AG09309 (cell line): Measurements from ENCODE around the gene UBQLN1.
"Not testable (repeated sequence)": the region's sequence is repeated elsewhere in the genome, so short reads cannot be mapped to it uniquely, and the experiment has no call there.

Experiments
- DNase-seq: peaks from one replicate; pipeline ENCODE4 v3.0.0-alpha.2; 2010; ENCODE audit warnings: low read depth
- H3K4me3 ChIP-seq: 2 replicates; pipeline ENCODE4 v1.5.1; 2011; ENCODE audit warnings: mild to moderate bottlenecking, low read depth, low read length, moderate library complexity; ENCODE audit not compliant: control insufficient read depth
- TF ChIP-seq, protein P1 (sequence below): IDR thresholded peaks from 2 replicates; pipeline ENCODE4 v1.5.1; 2011; ENCODE audit warnings: mild to moderate bottlenecking, low read depth, low read length, inconsistent platforms; ENCODE audit not compliant: insufficient read depth, control insufficient read depth; ENCODE audit errors: missing control alignments

Gene UBQLN1

DNA sequence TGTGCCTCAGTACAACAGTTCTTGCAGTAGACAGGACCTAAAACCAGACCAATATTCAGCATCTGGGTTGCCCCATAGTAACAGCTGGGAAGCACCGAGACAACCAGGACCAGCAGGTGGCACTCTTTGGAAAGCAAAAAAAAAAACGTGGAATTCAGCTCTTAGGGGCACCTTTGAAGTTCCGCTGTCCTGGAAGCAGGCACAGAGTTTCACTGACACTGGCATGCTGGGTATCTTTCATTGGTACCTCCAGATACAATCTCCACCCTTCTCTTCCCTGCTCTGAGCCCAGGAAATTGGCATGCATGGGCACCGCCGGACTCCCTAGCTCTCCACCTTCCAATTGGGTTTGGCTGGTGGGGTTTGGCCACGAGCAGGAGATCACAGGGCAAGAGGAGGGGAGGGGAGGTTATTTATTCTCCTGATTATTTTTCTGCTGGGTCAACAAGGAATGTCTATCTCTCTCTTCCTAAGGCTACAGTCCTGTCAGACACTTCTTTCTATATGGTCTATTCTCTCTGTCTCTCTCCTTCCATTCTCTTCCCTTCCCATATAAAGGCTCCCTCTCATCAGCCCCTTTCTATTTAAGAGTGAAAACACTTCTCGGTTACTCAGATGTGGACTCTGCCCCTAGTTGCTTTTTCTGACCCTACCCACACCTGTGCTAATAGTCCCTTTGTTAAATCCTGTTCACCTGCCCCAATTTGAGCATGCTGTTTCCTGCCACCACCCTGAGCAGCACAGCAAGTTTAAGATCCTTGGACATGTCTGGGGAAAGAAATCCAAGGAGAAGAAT is 86.7 kb downstream of the UBQLN1 start:
- no peak overlapping the region for H3K4me3 ChIP-seq

DNA sequence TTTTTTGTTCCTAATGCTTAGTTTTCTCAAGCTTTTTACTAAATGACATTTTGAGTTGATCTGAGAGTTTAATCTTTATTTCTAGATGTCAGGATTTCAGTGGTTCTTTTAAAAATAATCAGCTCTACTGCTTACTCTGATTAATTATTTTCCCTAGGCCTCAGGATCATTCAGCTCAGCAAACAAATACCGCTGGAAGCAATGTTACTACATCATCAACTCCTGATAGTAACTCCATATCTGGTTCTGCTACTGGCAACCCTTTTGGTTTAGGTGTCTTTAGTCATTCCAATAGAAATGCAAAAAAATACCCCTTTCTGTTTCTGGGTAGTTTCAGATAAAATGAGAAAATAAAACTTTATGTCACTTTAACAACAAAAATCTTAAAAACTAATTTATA is 90.5 kb downstream of the UBQLN1 start:
- no peak overlapping the region for H3K4me3 ChIP-seq
- TF ChIP-seq, protein P1, sequence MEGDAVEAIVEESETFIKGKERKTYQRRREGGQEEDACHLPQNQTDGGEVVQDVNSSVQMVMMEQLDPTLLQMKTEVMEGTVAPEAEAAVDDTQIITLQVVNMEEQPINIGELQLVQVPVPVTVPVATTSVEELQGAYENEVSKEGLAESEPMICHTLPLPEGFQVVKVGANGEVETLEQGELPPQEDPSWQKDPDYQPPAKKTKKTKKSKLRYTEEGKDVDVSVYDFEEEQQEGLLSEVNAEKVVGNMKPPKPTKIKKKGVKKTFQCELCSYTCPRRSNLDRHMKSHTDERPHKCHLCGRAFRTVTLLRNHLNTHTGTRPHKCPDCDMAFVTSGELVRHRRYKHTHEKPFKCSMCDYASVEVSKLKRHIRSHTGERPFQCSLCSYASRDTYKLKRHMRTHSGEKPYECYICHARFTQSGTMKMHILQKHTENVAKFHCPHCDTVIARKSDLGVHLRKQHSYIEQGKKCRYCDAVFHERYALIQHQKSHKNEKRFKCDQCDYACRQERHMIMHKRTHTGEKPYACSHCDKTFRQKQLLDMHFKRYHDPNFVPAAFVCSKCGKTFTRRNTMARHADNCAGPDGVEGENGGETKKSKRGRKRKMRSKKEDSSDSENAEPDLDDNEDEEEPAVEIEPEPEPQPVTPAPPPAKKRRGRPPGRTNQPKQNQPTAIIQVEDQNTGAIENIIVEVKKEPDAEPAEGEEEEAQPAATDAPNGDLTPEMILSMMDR = no peak
- no peak for DNase-seq

More for the DNA sequence above, 86.7 kb downstream of the UBQLN1 start:
- DNase-seq = peak; percentile 16
- TF ChIP-seq, protein P1 = peak; percentile 79

DNA sequence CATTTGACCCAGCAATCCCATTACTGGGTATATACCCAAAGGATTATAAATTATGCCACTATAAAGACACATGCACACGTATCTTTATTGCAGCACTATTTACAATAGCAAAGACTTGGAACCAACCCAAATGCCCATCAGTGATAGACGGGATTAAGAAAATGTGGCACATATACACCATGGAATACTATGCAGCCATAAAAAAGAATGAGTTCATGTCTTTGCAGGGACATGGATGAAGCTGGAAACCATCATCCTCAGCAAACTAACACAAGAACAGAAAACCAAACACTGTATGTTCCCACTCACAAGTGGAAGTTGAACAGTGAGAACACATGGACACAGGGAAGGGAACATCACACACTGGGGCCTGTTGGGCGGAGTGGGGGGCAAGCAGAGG is 94.5 kb downstream of the UBQLN1 start:
- not testable (repeated sequence) for DNase-seq, H3K4me3 ChIP-seq
